ENCODE results near the gene PPM1N.

The PPM1N gene

DNA sequence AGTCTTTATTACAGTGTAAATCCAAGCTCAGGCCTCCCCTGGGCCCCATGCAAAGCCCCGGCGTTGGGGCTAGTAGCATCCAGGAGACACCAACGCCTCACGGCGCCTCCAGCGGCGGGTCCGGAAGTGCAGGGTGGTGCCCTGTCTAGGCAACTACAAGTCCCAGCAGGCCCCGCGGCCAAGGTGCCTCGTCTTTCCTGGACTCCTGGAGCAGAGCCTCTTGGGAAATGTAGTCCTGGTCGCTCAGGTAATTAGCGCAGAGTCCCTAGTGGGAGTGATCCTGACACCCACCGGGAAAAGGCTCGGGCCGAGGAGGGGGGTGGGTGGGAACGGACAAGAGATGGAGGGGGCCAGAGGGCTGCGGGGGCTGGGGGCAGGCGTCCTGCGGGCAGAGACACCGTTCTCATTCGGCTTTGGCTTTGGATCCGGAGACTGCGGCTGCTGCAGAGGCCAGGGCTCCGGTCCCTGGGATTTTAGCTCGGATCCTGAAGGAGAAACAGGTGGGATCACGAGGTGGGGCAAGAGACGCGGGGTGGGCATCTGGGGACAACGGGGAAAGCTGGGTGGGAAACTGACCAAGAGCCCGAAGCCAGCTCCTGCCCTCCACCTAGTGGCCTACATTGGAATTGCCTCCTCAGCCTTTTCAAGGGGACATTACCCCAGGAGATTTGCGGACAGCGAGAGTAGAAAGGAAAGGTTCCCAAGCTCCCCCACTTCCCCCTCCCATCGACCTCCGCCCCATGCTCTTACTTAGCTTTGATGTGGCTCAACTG, 12.8 kb upstream of the PPM1N start:
- in situ Hi-C loops (cut with HindIII; ENCODE audit: low sequenced_read_pairs): no loop called here

DNA sequence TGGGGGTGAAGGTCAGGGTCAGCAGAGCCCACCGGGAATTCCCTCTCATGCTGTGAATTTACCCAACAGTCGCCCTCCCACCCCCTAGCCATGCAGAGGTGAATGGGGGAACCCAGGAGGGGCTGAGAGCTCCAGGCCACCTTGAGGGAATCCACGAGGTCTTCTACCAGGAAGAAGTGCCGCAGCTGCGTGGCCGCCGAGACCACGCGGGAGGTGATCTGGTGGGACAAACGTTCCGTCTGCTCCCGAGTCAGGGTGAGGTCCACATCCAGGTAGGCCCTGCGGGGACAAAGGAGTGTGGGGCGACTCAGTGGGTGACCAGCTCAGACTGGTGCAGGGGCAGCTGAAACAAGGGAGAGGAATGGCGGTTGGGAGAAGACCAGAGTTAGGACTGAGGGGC, 9.5 kb upstream of the PPM1N start:
- in situ Hi-C loops (cut with HindIII; ENCODE audit: low sequenced_read_pairs): no loop called here

GRCh38 chr19:45489216-45489855, 8.9 kb upstream of the PPM1N start:
- in situ Hi-C loops (cut with HindIII; ENCODE audit: low sequenced_read_pairs): no loop called here

DNA sequence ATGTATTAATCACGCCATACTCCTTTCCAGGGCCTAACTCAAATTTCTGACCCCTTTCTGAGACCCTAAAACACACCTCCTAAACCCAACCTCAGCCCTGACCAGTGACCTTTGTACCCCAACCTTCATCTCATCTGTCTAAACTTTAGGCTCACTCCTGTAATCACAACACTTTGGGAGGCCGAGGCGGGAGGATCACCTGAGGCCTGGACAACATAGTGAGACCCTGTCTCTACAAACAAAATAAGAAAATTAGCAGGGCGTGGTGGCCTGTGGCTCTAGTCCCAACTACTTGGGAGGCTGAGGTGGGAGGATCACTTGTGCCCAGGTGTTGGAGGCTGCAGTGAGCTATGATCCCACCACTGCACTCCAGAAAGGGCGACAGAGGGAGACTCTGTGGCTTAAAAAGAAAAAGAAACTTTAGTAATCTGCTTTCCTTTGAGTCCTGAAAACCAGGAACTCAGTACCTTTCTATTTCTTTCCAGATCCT, 6.1 kb upstream of the PPM1N start:
- in situ Hi-C loops (cut with HindIII; ENCODE audit: low sequenced_read_pairs): no loop called here

- in situ Hi-C loops (cut with HindIII; ENCODE audit: low sequenced_read_pairs): no loop called here
These were observed 5.4 kb upstream of the PPM1N start for GRCh38 chr19:45492627-45493470.

DNA sequence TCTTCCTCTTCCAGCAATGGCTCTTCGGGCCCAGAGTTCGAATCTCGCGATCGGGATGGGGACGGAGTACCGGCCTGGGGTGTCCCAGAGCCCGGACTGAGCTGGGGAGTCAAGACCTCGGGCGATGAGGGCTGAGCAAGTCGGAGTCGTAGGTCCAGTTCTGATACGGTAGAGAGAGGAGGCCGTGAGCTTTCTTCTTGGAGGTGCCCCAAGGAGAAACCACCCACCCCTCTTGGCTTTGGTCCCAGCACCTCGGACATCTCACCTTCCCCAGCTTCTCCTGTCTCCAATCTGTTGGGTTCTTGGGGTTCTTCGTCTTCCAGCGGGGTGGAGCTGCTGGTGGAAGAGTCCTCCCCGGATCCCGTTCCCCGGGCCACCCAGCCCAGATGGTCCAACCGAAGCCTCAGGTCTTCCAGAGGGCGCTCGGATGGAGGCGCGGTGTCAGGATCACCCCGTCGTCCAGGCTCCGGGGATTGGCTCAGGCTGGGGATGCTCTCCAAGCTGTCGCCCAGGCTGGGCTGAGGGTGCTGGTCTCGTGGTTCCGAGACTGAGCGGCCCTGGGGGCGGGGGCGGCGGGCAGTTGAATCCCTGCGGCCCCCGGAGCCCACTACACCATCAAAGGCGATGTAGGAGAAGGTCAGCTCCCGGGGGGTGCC, 3.9 kb upstream of the PPM1N start:
- in situ Hi-C loops (cut with HindIII; ENCODE audit: low sequenced_read_pairs): no loop called here

- in situ Hi-C loops (cut with HindIII; ENCODE audit: low sequenced_read_pairs): no loop called here
These were observed 3.1 kb upstream of the PPM1N start for GRCh38 chr19:45495178-45495577.

- in situ Hi-C loops (cut with HindIII; ENCODE audit: low sequenced_read_pairs): no loop called here
These were observed 1.8 kb upstream of the PPM1N start for GRCh38 chr19:45496349-45496953.

DNA sequence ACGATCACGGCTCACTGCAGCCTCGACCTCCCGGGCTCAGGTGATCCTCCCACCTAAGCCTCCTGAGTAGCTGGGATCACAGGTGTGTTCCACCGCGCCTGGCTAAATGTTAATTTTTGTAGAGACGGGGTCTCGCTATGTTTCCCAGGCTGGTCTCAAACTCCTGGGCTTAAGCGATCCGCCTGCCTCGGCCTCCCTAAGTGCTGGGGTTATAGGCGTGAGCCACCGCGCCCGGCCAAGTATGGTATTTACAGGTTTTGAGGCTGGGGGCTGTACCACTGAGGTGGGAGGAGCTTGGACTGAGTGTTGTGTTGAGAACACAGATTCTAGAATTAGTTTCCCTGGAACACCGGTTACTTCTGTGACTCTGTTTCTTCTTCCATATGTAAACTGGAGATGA, 452 bp upstream of the PPM1N start:
- in situ Hi-C loops (cut with HindIII; ENCODE audit: low sequenced_read_pairs): no loop called here

DNA sequence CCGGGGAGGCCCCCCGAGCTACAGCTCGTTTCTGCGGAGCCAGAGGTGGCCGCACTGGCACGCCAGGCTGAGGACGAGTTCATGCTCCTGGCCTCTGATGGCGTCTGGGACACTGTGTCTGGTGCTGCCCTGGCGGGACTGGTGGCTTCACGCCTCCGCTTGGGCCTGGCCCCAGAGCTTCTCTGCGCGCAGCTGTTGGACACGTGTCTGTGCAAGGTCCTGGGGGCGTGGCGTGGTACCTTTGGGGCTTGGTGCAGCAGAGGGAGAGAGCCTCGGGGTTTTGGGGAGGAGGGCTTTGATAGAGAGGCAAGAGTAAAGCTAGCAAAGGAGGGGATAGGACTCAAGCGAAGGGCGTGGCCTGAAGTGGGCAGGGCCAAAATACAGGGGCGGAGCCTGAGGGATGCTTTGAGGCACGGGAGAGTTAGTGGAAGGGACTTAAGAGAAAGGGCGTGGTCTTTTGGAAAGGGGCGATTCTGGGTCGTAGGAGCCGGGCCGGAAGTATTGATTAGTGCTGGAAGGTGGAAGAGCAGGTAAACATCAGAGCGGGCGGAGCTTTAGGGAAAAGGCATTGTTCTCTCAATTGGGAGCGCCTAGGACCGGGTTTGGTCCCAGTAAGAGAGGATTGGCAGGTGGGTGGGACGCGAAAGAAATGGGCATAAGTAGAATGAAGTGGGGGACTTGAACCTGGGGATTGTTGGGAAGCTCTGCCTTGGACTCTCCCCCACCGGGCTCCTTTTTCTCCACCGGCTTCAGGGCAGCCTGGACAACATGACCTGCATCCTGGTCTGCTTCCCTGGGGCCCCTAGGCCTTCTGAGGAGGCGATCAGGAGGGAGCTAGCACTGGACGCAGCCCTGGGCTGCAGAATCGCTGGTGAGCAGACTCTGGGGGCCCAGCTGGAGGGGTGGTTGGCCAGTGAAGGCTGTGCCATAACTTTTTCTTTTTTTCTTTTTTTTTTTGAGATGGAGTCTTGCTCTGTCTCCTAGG, 1.2 kb downstream of the PPM1N start:
- in situ Hi-C loops (cut with HindIII; ENCODE audit: low sequenced_read_pairs): no loop called here

DNA sequence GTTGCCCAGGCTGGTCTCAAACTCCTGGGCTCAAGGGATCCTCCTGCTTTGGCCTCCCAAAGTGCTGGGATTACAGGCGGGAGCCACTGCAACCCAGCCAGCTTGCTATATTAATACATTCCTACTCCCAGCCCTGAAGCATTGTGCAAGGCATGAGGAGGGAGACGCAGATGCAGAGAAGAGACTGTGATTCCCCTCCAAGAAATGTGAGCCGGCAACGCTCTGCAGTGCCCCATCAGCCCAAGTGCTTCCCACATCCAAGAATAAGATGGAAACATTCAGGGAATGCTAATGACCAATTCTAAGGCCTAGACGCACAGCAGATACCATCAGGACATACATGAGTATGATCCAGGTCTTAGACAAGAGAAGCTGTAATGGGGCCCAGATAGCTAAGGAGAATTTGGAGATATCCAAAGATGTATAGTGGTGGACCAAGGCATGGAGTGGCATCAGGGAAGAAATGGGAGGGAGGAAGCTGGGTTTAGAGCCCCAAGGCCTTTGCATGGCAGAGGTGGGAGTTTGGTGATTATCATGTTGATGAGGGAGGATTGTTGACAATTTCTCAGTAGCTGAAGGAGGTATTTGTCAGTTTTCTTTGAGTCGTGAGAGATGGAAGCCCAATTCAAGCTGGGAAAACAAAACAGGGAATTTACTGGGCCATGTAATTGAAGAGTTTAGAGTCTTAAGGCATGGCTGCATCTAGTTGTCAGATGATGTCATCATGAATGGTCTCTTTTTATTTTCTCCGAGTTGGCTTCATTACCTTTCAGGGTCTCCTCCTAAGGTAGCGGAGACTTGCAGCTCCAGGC, 2.9 kb downstream of the PPM1N start:
- in situ Hi-C loops (cut with HindIII; ENCODE audit: low sequenced_read_pairs): no loop called here

GRCh38 chr19:45501730-45502014, 3.4 kb downstream of the PPM1N start:
- in situ Hi-C loops (cut with HindIII; ENCODE audit: low sequenced_read_pairs): no loop called here

DNA sequence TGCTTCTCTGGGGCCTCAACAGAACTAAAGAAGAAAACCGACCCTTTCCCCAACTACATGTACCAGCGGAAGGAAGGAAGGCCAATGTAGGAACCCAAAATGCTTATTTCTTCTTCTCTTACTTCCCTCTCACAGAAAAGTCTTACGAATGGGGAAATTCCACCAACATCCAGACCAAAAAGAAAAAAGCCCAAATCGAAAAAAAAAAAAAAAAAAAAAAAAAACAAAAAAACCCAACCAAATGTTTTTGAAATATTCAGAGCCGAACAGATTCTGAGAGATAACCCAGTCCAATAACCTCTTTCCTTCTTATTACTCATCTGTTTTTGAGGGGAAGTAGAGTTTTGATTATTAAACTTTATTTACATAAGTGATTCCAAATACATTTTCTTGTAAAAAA, 3.9 kb downstream of the PPM1N start:
- in situ Hi-C loops (cut with HindIII; ENCODE audit: low sequenced_read_pairs): no loop called here

GRCh38 chr19:45503909-45504308, 5.7 kb downstream of the PPM1N start:
- in situ Hi-C loops (cut with HindIII; ENCODE audit: low sequenced_read_pairs): no loop called here

GRCh38 chr19:45505151-45505995, 7.1 kb downstream of the PPM1N start:
- in situ Hi-C loops (cut with HindIII; ENCODE audit: low sequenced_read_pairs): loop anchor here (5.0 kb wide), 2 partner anchors 38 to 52 kb away; partner anchors contain the start of gene FOSB

DNA sequence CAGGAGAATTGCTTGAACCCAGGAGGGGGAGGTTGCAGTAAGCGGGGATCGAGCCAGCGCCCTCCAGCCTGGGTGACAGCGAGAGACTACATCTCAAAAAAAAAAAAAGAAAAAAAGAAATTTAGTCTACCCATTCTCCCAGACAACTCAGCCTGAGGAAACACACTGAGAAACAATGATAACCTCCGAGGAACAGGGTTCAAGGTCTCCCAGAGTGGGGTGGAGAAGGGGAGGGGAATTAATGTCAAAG, 7.7 kb downstream of the PPM1N start:
- in situ Hi-C loops (cut with HindIII; ENCODE audit: low sequenced_read_pairs): loop anchor here (5.0 kb wide), 2 partner anchors 39 to 51 kb away; partner anchors contain the start of gene FOSB

DNA sequence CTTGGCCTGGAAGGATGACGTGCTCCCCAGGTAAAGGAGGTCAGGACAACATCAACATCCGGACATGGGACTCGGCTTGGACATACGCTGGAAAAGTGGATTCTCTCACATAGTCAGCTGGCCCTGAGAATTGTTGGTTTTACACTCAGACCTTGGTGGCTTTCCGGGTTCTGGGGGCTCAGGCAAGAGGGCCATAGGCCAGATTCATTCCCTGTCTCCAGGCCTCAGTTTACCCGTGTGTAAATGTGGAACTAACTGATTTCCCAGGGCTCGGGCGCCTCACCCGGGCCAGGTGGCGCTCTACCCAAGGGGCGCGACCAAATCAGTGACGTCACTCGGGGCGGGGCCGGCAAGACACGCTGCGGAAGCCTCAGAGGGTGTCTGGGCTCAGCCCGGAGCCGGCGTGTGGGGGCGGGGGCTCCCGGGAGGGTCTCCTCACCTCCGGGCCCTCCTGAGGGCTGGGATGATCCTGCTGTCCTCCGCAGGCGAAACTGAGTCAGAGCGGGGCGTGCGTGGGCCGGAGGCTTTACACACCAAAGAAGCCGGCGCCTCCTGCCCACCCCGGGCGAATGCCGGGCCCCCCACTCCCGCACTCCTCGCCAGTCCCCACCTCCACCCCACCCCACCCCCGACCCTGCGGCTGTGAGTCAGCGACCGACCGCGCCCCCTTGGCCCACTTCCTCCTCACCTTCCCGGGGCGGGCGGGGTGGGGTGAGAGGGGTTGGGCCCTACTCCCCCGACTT, 8.2 kb downstream of the PPM1N start:
- in situ Hi-C loops (cut with HindIII; ENCODE audit: low sequenced_read_pairs): loop anchor here (5.0 kb wide), 2 partner anchors 39 to 51 kb away; partner anchors contain the start of gene FOSB

Measured in endothelial cell of hepatic sinusoid (primary cell).